IMR-90 (cell line): ENCODE data around the gene RNF123. TPM values are rescaled to one million over a fixed set of nuclear protein-coding genes. Genes with fewer than 3 reads are reported as not detected.

Experiments used
- ATAC-seq: fragments of 200-7000 bp; cut with Tn5 transposase; 2 replicates; pipeline ENCODE4 v1.9.1; 2020; ENCODE audit warnings: low read depth, mild to moderate bottlenecking, moderate library complexity
- BruUV-seq: library from RNA; stranded (reverse); fragments of 400-500 nt; replicated peaks from 2 replicates; lab custom pipeline; 2021; lab: Mats Ljungman, UMichigan
- CTCF ChIA-PET: fragments of 300-600 bp; formaldehyde crosslinking; extraction: SDS; loops from one replicate; lab custom pipeline; 2021; ENCODE audit warnings: antibody characterized with exemption; lab: Yijun Ruan, JAX
- POLR2A ChIA-PET: fragments of 300-600 bp; sonication (Branson Sonifier 250); formaldehyde crosslinking; loops from one replicate; lab custom pipeline; 2022; ENCODE audit warnings: antibody characterized with exemption; ENCODE audit not compliant: unreplicated experiment; lab: Charles Lee
- DNase-seq: peaks from one replicate; pipeline ENCODE4 v3.0.0; 2013
- H2AFZ ChIP-seq: replicated peaks from 2 replicates; pipeline ENCODE3; 2013; ENCODE audit warnings: low read length, mild to moderate bottlenecking; ENCODE audit not compliant: poor library complexity
- H2AK5ac ChIP-seq: 2 replicates; pipeline ENCODE4 v1.6.1; 2013; ENCODE audit warnings: low read depth, low read length, inconsistent platforms
- H2AK9ac ChIP-seq: replicated peaks from 2 replicates; pipeline ENCODE3; 2013; ENCODE audit warnings: mild to moderate bottlenecking, low read depth, low read length, moderate library complexity; ENCODE audit not compliant: poor library complexity
- H2BK120ac ChIP-seq: 2 replicates; pipeline ENCODE4 v1.6.1; 2013; ENCODE audit warnings: low read depth, low read length, inconsistent platforms
- H2BK15ac ChIP-seq: 3 replicates; pipeline ENCODE4 v1.6.1; 2013; ENCODE audit warnings: low read depth, low read length, inconsistent platforms
- H2BK20ac ChIP-seq: 2 replicates; pipeline ENCODE4 v1.6.1; 2013; ENCODE audit warnings: low read depth, mild to moderate bottlenecking, inconsistent platforms, low read length, moderate library complexity
- H2BK5ac ChIP-seq: 2 replicates; pipeline ENCODE4 v1.6.1; 2013; ENCODE audit warnings: mild to moderate bottlenecking, low read depth, low read length, inconsistent platforms; ENCODE audit not compliant: poor library complexity, severe bottlenecking
- H3K14ac ChIP-seq: replicated peaks from 2 replicates; pipeline ENCODE4 v1.6.1; 2013; ENCODE audit warnings: low read depth, low read length, inconsistent platforms
- H3K18ac ChIP-seq: 2 replicates; pipeline ENCODE4 v1.6.1; 2013; ENCODE audit warnings: low read depth, low read length, control low read depth
- H3K23ac ChIP-seq: 2 replicates; pipeline ENCODE4 v1.6.1; 2013; ENCODE audit warnings: low read depth, low read length, inconsistent platforms
- H3K27ac ChIP-seq: 2 replicates; pipeline ENCODE4 v1.5.1; 2013; ENCODE audit warnings: mild to moderate bottlenecking, control low read depth, low read length; ENCODE audit not compliant: insufficient read depth
- H3K27me3 ChIP-seq: 2 replicates; pipeline ENCODE4 v1.6.1; 2013; ENCODE audit warnings: low read length; ENCODE audit not compliant: control insufficient read depth, insufficient read depth
- H3K36me3 ChIP-seq: 2 replicates; pipeline ENCODE4 v1.6.1; 2013; ENCODE audit warnings: low read length, mixed read lengths; ENCODE audit not compliant: control insufficient read depth, insufficient read depth
- H3K4ac ChIP-seq: 2 replicates; pipeline ENCODE4 v1.6.1; 2013; ENCODE audit warnings: low read depth, low read length, inconsistent platforms
- H3K4me1 ChIP-seq: 2 replicates; pipeline ENCODE4 v1.6.1; 2013; ENCODE audit warnings: low read length, mixed read lengths; ENCODE audit not compliant: control insufficient read depth, insufficient read depth
- H3K4me2 ChIP-seq: 2 replicates; pipeline ENCODE4 v1.6.1; 2013; ENCODE audit warnings: low read depth, mild to moderate bottlenecking, control low read depth, low read length, moderate library complexity
- H3K4me3 ChIP-seq: 2 replicates; pipeline ENCODE4 v1.5.1; 2013; ENCODE audit warnings: low read depth, mild to moderate bottlenecking, control low read depth, low read length, moderate library complexity; ENCODE audit not compliant: insufficient read depth
- H3K56ac ChIP-seq: 2 replicates; pipeline ENCODE4 v1.6.1; 2013; ENCODE audit warnings: low read length, inconsistent platforms; ENCODE audit not compliant: insufficient read depth; ENCODE audit errors: extremely low read depth
- H3K79me1 ChIP-seq, 2 experiments: 2 replicates each; pipeline ENCODE4 v1.6.1; 2013; ENCODE audit warnings: low read length in 2 of 2, inconsistent platforms in 1 of 2, low read depth in 1 of 2
- H3K9ac ChIP-seq: 2 replicates; pipeline ENCODE4 v1.6.1; 2013; ENCODE audit warnings: low read depth, low read length, control low read depth
- H3K9me1 ChIP-seq: 2 replicates; pipeline ENCODE4 v1.6.1; 2013; ENCODE audit warnings: low read length, inconsistent platforms; ENCODE audit not compliant: insufficient read depth
- H3K9me3 ChIP-seq: 2 replicates; pipeline ENCODE4 v1.6.1; 2013; ENCODE audit warnings: low read length; ENCODE audit not compliant: control insufficient read depth, insufficient read depth
- H4K20me1 ChIP-seq: 2 replicates; pipeline ENCODE4 v1.6.1; 2013; ENCODE audit warnings: low read length, inconsistent platforms; ENCODE audit not compliant: insufficient read depth
- H4K5ac ChIP-seq: 2 replicates; pipeline ENCODE4 v1.6.1; 2013; ENCODE audit warnings: mild to moderate bottlenecking, low read depth, low read length, control low read depth
- H4K8ac ChIP-seq, 2 experiments: 2 replicates each; pipeline ENCODE4 v1.6.1; 2013; ENCODE audit warnings: low read depth in 2 of 2, low read length in 2 of 2, control low read depth in 1 of 2, inconsistent platforms in 1 of 2
- H4K91ac ChIP-seq: 2 replicates; pipeline ENCODE4 v1.6.1; 2013; ENCODE audit warnings: low read depth, low read length, inconsistent platforms; ENCODE audit not compliant: insufficient read depth
- BHLHE40 ChIP-seq: fragments of 150-350 bp; IDR thresholded peaks from 2 replicates; pipeline ENCODE4 v1.6.1; 2016; ENCODE audit warnings: mild to moderate bottlenecking, low read depth, low read length
- CEBPB ChIP-seq: IDR thresholded peaks from 2 replicates; pipeline ENCODE4 v1.6.1; 2012; ENCODE audit warnings: low read depth, low read length, improper control_type of control experiment
- CHD1 ChIP-seq: IDR thresholded peaks from 2 replicates; pipeline ENCODE4 v1.6.1; 2012; ENCODE audit warnings: low read depth, low read length, improper control_type of control experiment
- FOS ChIP-seq: fragments of 150-350 bp; IDR thresholded peaks from 2 replicates; pipeline ENCODE4 v1.6.1; 2016; ENCODE audit warnings: low read depth, low read length
- MAFK ChIP-seq: IDR thresholded peaks from 2 replicates; pipeline ENCODE4 v1.6.1; 2012; ENCODE audit warnings: low read depth, low read length, improper control_type of control experiment
- MXI1 ChIP-seq: IDR thresholded peaks from 2 replicates; pipeline ENCODE4 v1.6.1; 2012; ENCODE audit warnings: low read depth, mild to moderate bottlenecking, low read length, moderate library complexity, borderline replicate concordance
- NFE2L2 ChIP-seq: fragments of 150-350 bp; IDR thresholded peaks from 2 replicates; pipeline ENCODE4 v1.6.1; 2016; ENCODE audit warnings: low read depth, mild to moderate bottlenecking, low read length
- POLR2A ChIP-seq: IDR thresholded peaks from 2 replicates; pipeline ENCODE4 v1.6.1; 2012; ENCODE audit warnings: mild to moderate bottlenecking, low read depth, low read length
- RAD21 ChIP-seq: IDR thresholded peaks from 2 replicates; pipeline ENCODE4 v1.6.1; 2012; ENCODE audit warnings: low read length, improper control_type of control experiment
- RCOR1 ChIP-seq: IDR thresholded peaks from 2 replicates; pipeline ENCODE4 v1.6.1; 2012; ENCODE audit warnings: mild to moderate bottlenecking, low read length, improper control_type of control experiment; ENCODE audit not compliant: insufficient replicate concordance
- RFX5 ChIP-seq: IDR thresholded peaks from 2 replicates; pipeline ENCODE4 v1.8.0; 2012; ENCODE audit warnings: low read depth, mild to moderate bottlenecking, low read length, moderate library complexity
- SMC3 ChIP-seq: fragments of 150-350 bp; IDR thresholded peaks from 2 replicates; pipeline ENCODE4 v1.6.1; 2016; ENCODE audit warnings: low read depth, mild to moderate bottlenecking, antibody characterized with exemption, low read length, moderate library complexity
- WGBS, 2 experiments: methylation state at CpG; one replicate each; pipeline versions ENCODE4 v1.1.5 to v1.1.7; 2013; ENCODE audit warnings: missing lambda C conversion rate in 2 of 2; ENCODE audit not compliant: insufficient read length in 1 of 2; ENCODE audit errors: extremely low coverage in 2 of 2; 5-methylcytosine and 5-hydroxymethylcytosine counted together
- dilution Hi-C: fragments of 300-500 bp; cut with HindIII; formaldehyde crosslinking; loops from one replicate; pipeline ENCODE4 v1.14.3; 2018; ENCODE audit warnings: low sequenced_read_pairs; ENCODE audit not compliant: unreplicated experiment
- in situ Hi-C: fragments of 300-500 bp; cut with MboI; formaldehyde crosslinking; loops from 3 replicates; pipeline ENCODE4 v1.14.3; 2019; ENCODE audit warnings: low sequenced_read_pairs, inconsistent platforms, mixed read lengths
- intact Hi-C: fragments of 100-400 bp; cut with micrococcal nuclease; formaldehyde crosslinking; loops from 2 replicates; pipeline ENCODE4 v1.10.0; 2022
- polyA plus RNA-seq, 3 experiments: library from polyadenylated mRNA; depleted of rRNA; stranded (reverse); fragments of >200 nt; gene quantifications; 2 replicates each; pipeline ENCODE4 v1.2.3, GENCODE V29; 2012; ENCODE audit warnings: low replicate concordance in 1 of 3
- total RNA-seq: library from RNA; depleted of rRNA; stranded (reverse); fragments of >200 nt; gene quantifications from 2 replicates; pipeline ENCODE4 v1.2.3, GENCODE V29; 2012
- TF ChIP-seq, protein P1 (sequence below): fragments of 150-350 bp; IDR thresholded peaks from 2 replicates; pipeline ENCODE4 v1.6.1; 2017; ENCODE audit warnings: mild to moderate bottlenecking, antibody characterized with exemption, low read length, low read depth
- TF ChIP-seq, protein P2 (sequence below): fragments of 150-350 bp; IDR thresholded peaks from 2 replicates; pipeline ENCODE4 v1.6.1; 2016; ENCODE audit warnings: low read depth, mild to moderate bottlenecking, low read length, moderate library complexity, borderline replicate concordance
- TF ChIP-seq, protein P3 (sequence below): conservative IDR thresholded peaks from 2 replicates; pipeline ENCODE4 v1.5.1; 2012; ENCODE audit warnings: mild to moderate bottlenecking, low read depth, low read length, improper control_type of control experiment

The RNF123 gene
- total and polyA plus RNA-seq, 2 of the 4 experiments (the other 2 are of a cell fraction) = 13.4 to 37.7 TPM

DNA sequence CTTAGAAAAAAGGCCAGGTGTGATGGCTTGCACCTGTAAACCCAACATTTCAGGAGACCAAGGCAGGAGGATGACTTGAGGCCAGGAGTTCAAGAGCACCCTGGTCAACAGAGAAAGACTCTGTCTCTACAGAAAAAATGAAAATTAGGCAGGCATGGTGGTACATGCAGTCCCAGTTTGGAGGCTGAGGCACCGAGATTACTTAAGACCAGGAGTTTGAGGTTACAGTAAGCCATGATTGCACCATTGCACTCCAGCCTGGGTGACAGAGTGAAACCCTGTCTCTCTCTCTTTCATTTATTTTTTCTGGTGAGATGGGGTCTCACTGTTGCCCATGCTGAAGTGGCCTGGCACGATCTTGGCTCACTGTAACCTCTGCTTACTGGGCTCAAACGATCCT is 72.3 kb downstream of the RNF123 start:
- Histone ChIP-seq H3K9ac (no peak overlapping the region), H4K5ac (no peak overlapping the region), H3K23ac (no peak overlapping the region), H2BK120ac (no peak overlapping the region), H3K18ac (no peak overlapping the region), H2BK15ac (no peak overlapping the region), H2BK5ac (no peak overlapping the region), H3K27me3 (no peaks in the 10 kb centered on the region), H3K4ac (no peak overlapping the region), H2AK9ac (no peak overlapping the region), H3K4me1 (no peaks in the 10 kb centered on the region), H4K20me1 (peaks cover 56% of the 10 kb centered on the region), H4K91ac (no peak overlapping the region), H3K79me1 (peaks cover 39 to 65% of the 10 kb centered on the region in 2 experiments), H3K9me1 (peaks cover 5% of the 10 kb centered on the region; the same call in 1 of the 2 replicates), H2BK20ac (no peak overlapping the region), H3K4me2 (no peak overlapping the region), H3K27ac (no peak overlapping the region), H3K4me3 (no peak overlapping the region), H2AFZ (no peak overlapping the region), H3K56ac (no peak overlapping the region), H3K36me3 (peaks cover 7% of the 10 kb centered on the region), H3K14ac (no peak overlapping the region), H2AK5ac (no peak overlapping the region), H4K8ac (no peak overlapping the region), H3K9me3 (no peaks in the 10 kb centered on the region)
- POLR2A ChIA-PET = no interaction called here
- whole genome bisulfite sequencing, 2 experiments = no CpG with 5 or more reads among the region's 3 CpGs
- ATAC-seq = no peak
- no peak for TF ChIP-seq RCOR1
- TF ChIP-seq, protein P1, sequence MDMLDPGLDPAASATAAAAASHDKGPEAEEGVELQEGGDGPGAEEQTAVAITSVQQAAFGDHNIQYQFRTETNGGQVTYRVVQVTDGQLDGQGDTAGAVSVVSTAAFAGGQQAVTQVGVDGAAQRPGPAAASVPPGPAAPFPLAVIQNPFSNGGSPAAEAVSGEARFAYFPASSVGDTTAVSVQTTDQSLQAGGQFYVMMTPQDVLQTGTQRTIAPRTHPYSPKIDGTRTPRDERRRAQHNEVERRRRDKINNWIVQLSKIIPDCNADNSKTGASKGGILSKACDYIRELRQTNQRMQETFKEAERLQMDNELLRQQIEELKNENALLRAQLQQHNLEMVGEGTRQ = no peak
- no peak for TF ChIP-seq CEBPB
- TF ChIP-seq POLR2A = no peak
- no peak for TF ChIP-seq MAFK
- TF ChIP-seq MXI1 = no peak
- TF ChIP-seq BHLHE40 = no peak
- no peak for TF ChIP-seq RFX5
- TF ChIP-seq, protein P2, sequence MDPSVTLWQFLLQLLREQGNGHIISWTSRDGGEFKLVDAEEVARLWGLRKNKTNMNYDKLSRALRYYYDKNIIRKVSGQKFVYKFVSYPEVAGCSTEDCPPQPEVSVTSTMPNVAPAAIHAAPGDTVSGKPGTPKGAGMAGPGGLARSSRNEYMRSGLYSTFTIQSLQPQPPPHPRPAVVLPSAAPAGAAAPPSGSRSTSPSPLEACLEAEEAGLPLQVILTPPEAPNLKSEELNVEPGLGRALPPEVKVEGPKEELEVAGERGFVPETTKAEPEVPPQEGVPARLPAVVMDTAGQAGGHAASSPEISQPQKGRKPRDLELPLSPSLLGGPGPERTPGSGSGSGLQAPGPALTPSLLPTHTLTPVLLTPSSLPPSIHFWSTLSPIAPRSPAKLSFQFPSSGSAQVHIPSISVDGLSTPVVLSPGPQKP = no peak
- no peak for TF ChIP-seq RAD21
- no peak for TF ChIP-seq NFE2L2
- no peak for TF ChIP-seq FOS
- no peak for TF ChIP-seq CHD1
- TF ChIP-seq, protein P3, sequence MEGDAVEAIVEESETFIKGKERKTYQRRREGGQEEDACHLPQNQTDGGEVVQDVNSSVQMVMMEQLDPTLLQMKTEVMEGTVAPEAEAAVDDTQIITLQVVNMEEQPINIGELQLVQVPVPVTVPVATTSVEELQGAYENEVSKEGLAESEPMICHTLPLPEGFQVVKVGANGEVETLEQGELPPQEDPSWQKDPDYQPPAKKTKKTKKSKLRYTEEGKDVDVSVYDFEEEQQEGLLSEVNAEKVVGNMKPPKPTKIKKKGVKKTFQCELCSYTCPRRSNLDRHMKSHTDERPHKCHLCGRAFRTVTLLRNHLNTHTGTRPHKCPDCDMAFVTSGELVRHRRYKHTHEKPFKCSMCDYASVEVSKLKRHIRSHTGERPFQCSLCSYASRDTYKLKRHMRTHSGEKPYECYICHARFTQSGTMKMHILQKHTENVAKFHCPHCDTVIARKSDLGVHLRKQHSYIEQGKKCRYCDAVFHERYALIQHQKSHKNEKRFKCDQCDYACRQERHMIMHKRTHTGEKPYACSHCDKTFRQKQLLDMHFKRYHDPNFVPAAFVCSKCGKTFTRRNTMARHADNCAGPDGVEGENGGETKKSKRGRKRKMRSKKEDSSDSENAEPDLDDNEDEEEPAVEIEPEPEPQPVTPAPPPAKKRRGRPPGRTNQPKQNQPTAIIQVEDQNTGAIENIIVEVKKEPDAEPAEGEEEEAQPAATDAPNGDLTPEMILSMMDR = no peak
- no peak for TF ChIP-seq SMC3
- no peak for DNase-seq
- CTCF ChIA-PET = no interaction called here
- no TSS peak for BruUV-seq
- in situ Hi-C loops = no loop called here
- dilution Hi-C loops = no loop called here
- intact Hi-C loops = no loop called here
